DND-41 (cell line): ENCODE results near the gene METTL3.

Experiments
- ATAC-seq: fragments of 200-7000 bp; cut with Tn5 transposase; 3 replicates; pipeline ENCODE4 v1.9.1; 2021; ENCODE audit warnings: low read depth; ENCODE audit not compliant: insufficient read depth
- DNase-seq: peaks from one replicate; pipeline ENCODE4 v3.0.0-alpha.2; 2020
- H2AFZ ChIP-seq: 2 replicates; pipeline ENCODE4 v1.6.0; 2012; ENCODE audit warnings: low read depth, low read length
- H3K27ac ChIP-seq: 2 replicates; pipeline ENCODE4 v1.5.1; 2012; ENCODE audit warnings: low read length, inconsistent platforms
- H3K27me3 ChIP-seq: fragments of 200-600 bp; sonication (generic); 2 replicates; pipeline ENCODE4 v1.6.0; 2012; ENCODE audit warnings: low read length, mild to moderate bottlenecking, inconsistent platforms; ENCODE audit not compliant: insufficient read depth, poor library complexity
- H3K36me3 ChIP-seq: 2 replicates; pipeline ENCODE4 v1.5.1; 2012; ENCODE audit warnings: low read length, inconsistent platforms; ENCODE audit not compliant: insufficient read depth
- H3K4me1 ChIP-seq: 2 replicates; pipeline ENCODE4 v1.5.1; 2012; ENCODE audit warnings: mild to moderate bottlenecking, low read length; ENCODE audit not compliant: insufficient read depth
- H3K4me2 ChIP-seq: 2 replicates; pipeline ENCODE4 v1.6.0; 2012; ENCODE audit warnings: mild to moderate bottlenecking, moderate library complexity, low read length, inconsistent platforms; ENCODE audit not compliant: insufficient read depth
- H3K4me3 ChIP-seq, 2 experiments: fragments of 200-600 bp in 1 of 2; shearing (Covaris generic) in 1 of 2; 2 replicates each; pipeline ENCODE4 v1.5.1; 2012 to 2016; ENCODE audit warnings: inconsistent platforms in 2 of 2, low read length in 2 of 2, mild to moderate bottlenecking in 2 of 2, low read depth in 1 of 2, moderate library complexity in 1 of 2
- H3K79me2 ChIP-seq: 2 replicates; pipeline ENCODE4 v1.6.0; 2012; ENCODE audit warnings: low read length, inconsistent platforms; ENCODE audit not compliant: insufficient read depth
- H3K9ac ChIP-seq: 2 replicates; pipeline ENCODE4 v1.6.0; 2012; ENCODE audit warnings: low read depth, mild to moderate bottlenecking, inconsistent platforms, low read length, moderate library complexity
- H3K9me3 ChIP-seq: 2 replicates; pipeline ENCODE4 v1.5.1; 2012; ENCODE audit warnings: low read length, moderate library complexity, mild to moderate bottlenecking, inconsistent platforms; ENCODE audit not compliant: insufficient read depth, severe bottlenecking
- H4K20me1 ChIP-seq: 2 replicates; pipeline ENCODE4 v1.6.0; 2012; ENCODE audit warnings: low read length; ENCODE audit not compliant: insufficient read depth
- CTCF ChIP-seq: IDR thresholded peaks from 2 replicates; pipeline ENCODE4 v1.5.1; 2012; ENCODE audit warnings: borderline replicate concordance, low read length, moderate library complexity, mild to moderate bottlenecking; ENCODE audit not compliant: poor library complexity, severe bottlenecking; ENCODE audit errors: extremely low read depth
- EZH2 ChIP-seq: IDR thresholded peaks from 3 replicates; pipeline ENCODE4 v1.6.1; 2012; ENCODE audit warnings: borderline replicate concordance, low read depth, mild to moderate bottlenecking, moderate library complexity, low read length, inconsistent platforms; ENCODE audit not compliant: severe bottlenecking

Gene METTL3

GRCh38 chr14:21537090-21537424 lies 25.9 kb upstream of the METTL3 start:
- Histone ChIP-seq H3K27me3 (peaks cover 22% of the 10 kb centered on the region), H3K79me2 (no peaks in the 10 kb centered on the region), H3K36me3 (no peaks in the 10 kb centered on the region), H3K27ac (no peak overlapping the region), H3K9ac (no peak overlapping the region), H3K4me1 (no peaks in the 10 kb centered on the region), H3K9me3 (no peaks in the 10 kb centered on the region), H2AFZ (no peak overlapping the region), H3K4me3 (no peak overlapping the region), H3K4me2 (no peak overlapping the region), H4K20me1 (no peaks in the 10 kb centered on the region)
- DNase-seq (no peak), ATAC-seq (no peak)
- TF ChIP-seq EZH2 (no peak), CTCF (no peak)

- H4K20me1 ChIP-seq = no peaks in the 10 kb centered on the region
- no peak overlapping the region for H2AFZ ChIP-seq
- DNase-seq (no peak), ATAC-seq (no peak)
- no peak overlapping the region for H3K9ac ChIP-seq
- TF ChIP-seq CTCF (no peak), EZH2 (no peak)
- H3K9me3 ChIP-seq = no peaks in the 10 kb centered on the region
- no peak overlapping the region for H3K4me3 ChIP-seq
- no peak overlapping the region for H3K27ac ChIP-seq
- no peaks in the 10 kb centered on the region for H3K36me3 ChIP-seq
- H3K27me3 ChIP-seq = peaks cover 22% of the 10 kb centered on the region
- no peak overlapping the region for H3K4me2 ChIP-seq
- no peaks in the 10 kb centered on the region for H3K4me1 ChIP-seq
- no peaks in the 10 kb centered on the region for H3K79me2 ChIP-seq
These were observed 25.4 kb upstream of the METTL3 start for GRCh38 chr14:21536418-21537089.

- Histone ChIP-seq H2AFZ (no peak overlapping the region), H3K9me3 (no peaks in the 10 kb centered on the region), H3K79me2 (no peaks in the 10 kb centered on the region), H3K4me2 (no peak overlapping the region), H3K27ac (no peak overlapping the region), H3K4me1 (no peaks in the 10 kb centered on the region), H3K4me3 (no peak overlapping the region), H3K27me3 (peaks cover 22% of the 10 kb centered on the region), H3K36me3 (no peaks in the 10 kb centered on the region), H3K9ac (no peak overlapping the region), H4K20me1 (no peaks in the 10 kb centered on the region)
- DNase-seq = no peak
- ATAC-seq = no peak
- TF ChIP-seq CTCF = no peak
- no peak for TF ChIP-seq EZH2
These were observed 24.6 kb upstream of the METTL3 start for GRCh38 chr14:21535545-21536417.
